ENCODE results near the gene UBE2O. TPM values are rescaled to one million over a fixed set of nuclear protein-coding genes. Genes with fewer than 3 reads are reported as not detected.

Gene UBE2O
- total RNA-seq, 1 experiment from 2014 or later = 21.0 TPM

DNA sequence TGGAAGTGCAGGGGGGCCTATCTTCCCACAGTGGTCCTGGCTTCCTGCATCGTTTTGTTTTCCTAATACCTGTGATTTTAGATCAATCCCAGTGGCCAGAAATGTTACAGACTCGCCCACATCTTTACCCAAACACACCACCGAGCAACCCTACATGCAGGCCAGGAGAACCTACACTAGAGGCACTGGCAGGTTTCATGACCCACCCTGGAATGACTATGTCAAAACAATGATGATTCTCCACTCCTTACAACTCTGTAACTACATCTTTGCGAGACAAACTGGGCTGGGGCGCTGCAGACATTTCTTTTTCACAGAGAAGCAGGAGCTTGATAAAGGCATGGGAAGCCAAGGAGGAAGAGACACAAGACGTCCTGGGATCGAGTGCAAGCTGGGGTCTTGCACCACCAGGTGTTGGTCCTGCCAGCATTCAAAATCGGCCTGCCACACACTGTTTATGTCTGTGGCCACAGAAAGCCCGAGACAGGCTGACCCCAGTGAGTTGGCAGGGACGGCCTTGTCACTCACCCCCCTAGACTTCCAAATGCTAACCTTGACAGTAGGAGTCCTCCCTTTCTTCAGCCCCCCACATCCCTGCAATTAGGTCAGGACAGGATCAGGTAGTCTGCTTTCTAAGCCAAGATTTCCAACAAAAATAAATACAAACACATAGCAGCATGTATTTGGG is 32.5 kb downstream of the UBE2O start:
- DNase-seq (ENCODE audit: extremely low read depth, low read depth) = no peak

GRCh38 chr17:76419576-76420260 is 33.2 kb downstream of the UBE2O start:
- DNase-seq (ENCODE audit: extremely low read depth, low read depth) = no peak

GRCh38 chr17:76417499-76418143 is 35.3 kb downstream of the UBE2O start:
- no peak for DNase-seq (ENCODE audit: extremely low read depth, low read depth)

- DNase-seq (ENCODE audit: extremely low read depth, low read depth) = no peak
Observed at GRCh38 chr17:76416899-76417298, 36.1 kb downstream of the UBE2O start.

DNA sequence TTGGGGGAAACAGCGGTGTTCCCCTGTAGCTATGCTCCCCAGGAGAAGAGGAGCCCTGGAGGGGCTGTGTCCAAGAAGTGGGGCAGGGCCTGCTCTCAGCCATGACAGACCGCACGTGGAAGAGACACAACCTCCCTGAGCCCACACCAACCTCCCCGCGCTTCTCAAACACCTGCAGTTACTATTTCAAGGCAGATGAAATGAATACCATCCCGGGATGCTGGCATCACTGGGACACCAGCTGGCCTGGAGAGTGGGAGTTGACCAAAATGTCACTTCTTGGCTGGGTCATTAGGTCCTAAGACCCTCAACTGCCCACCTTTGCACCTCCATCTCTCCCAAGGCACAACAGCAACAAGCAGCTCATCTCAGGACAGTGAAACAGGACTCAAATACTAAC is 36.5 kb downstream of the UBE2O start:
- no peak for DNase-seq (ENCODE audit: extremely low read depth, low read depth)

DNA sequence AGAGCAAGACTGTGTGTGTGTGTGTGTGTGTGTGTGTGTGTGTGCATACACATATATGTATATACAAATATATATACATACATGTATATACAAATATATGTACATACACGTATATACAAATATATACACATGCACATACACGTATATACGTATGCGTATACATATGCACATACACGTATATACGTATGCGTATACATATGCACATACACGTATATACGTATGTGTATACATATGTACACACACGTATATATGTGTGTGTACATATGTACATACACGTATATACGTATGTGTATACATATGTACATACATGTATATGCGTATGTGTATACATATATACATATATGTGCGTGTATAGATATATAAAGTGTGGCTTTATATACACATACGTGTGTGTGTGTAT is 37.2 kb downstream of the UBE2O start:
- DNase-seq (ENCODE audit: extremely low read depth, low read depth) = no peak

- no peak for DNase-seq (ENCODE audit: extremely low read depth, low read depth)
Observed at GRCh38 chr17:76414334-76415295, 38.3 kb downstream of the UBE2O start.

GRCh38 chr17:76411247-76411646 is 41.7 kb downstream of the UBE2O start:
- DNase-seq (ENCODE audit: extremely low read depth, low read depth) = no peak

GRCh38 chr17:76410328-76410965 is 42.5 kb downstream of the UBE2O start:
- DNase-seq (ENCODE audit: extremely low read depth, low read depth) = no peak

- DNase-seq (ENCODE audit: extremely low read depth, low read depth) = peak; percentile 53
Observed at GRCh38 chr17:76408037-76408849, 44.7 kb downstream of the UBE2O start.

DNA sequence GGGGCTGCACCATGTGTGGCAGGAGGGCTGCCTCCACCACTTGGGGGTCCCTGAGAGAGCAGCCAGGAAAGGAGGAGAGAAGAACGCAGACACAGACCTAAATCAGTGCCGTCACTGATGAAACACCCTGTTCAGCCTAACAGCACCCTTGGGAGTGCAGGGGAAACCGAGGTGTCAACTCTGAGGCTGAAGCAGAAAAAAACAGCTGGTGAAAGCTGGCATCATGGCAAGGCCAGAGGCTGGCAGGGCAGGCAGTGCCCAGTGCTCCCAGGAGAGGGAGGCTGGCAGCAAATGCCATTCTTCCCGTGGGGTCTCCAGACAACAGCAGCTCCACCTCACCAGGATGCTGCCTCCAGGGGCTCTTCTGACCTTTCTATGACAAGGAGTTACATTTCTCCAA is 45.4 kb downstream of the UBE2O start:
- DNase-seq (ENCODE audit: extremely low read depth, low read depth) = no peak

DNA sequence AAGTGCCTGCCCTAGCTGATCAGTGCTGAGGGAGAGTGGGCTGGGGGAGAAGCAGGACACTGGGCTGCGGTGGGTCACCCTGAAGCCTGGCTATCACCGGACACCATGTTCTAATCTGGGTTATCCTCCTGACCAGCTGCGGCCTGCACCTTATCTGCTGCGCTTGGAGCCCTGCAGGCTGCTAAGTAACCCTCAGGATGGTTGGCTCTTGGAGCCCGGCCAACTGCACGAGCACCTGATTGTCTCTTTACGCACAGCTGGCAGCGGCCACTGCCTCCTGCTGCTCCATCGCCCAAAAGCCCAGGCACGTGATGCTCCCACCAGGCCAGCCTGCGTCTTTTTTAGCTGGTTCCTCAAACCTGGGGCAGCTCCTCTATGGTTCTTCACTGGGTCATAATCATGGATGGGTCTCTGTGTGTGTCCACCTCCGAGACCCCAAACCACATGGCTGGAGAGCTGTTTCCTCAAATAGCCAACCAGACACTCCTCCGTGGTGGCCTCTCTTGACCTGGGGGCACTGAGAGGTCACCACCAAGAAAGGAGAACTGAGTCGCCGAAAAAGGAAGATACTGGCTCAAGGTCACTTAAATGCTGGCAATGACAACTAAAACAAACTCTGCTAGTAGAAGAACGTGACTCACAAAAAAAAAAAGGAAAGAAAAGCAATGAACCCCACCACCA is 46.8 kb downstream of the UBE2O start:
- no peak for DNase-seq (ENCODE audit: extremely low read depth, low read depth)

GRCh38 chr17:76405607-76405966 is 47.4 kb downstream of the UBE2O start:
- no peak for DNase-seq (ENCODE audit: extremely low read depth, low read depth)

DNA sequence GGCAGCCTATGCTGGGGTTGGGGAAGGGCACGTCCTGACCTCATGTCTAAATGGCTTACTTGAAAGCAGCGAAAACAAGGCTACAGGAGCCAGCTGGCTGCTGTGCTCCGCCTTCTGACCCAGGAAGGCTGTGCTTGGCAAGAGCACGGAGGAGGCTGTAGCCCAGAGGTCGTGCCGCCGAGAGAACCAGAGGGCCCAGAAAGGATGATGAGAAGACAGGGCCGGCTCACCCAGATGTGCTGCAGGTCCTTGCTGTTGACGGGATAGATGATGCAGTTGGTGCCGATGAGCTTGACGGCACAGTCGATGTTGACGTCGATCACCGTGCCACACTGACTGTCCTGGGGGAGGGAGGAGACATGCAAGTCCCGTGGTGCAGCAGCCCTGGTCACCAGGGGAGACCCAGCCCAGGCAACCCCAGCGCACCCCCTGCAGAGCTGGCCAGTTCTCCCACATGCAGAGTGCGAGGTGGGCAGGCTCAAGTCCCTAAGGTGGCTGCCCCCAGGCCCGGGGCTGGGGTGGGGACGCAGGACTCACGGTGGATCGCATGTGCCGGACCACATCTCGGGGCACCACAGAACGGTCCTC is 47.9 kb downstream of the UBE2O start:
- DNase-seq (ENCODE audit: extremely low read depth, low read depth) = no peak

GRCh38 chr17:76404256-76404655 is 48.7 kb downstream of the UBE2O start:
- no peak for DNase-seq (ENCODE audit: extremely low read depth, low read depth)

- no peak for DNase-seq (ENCODE audit: extremely low read depth, low read depth)
Observed at GRCh38 chr17:76402711-76403110, 50.2 kb downstream of the UBE2O start.

DNA sequence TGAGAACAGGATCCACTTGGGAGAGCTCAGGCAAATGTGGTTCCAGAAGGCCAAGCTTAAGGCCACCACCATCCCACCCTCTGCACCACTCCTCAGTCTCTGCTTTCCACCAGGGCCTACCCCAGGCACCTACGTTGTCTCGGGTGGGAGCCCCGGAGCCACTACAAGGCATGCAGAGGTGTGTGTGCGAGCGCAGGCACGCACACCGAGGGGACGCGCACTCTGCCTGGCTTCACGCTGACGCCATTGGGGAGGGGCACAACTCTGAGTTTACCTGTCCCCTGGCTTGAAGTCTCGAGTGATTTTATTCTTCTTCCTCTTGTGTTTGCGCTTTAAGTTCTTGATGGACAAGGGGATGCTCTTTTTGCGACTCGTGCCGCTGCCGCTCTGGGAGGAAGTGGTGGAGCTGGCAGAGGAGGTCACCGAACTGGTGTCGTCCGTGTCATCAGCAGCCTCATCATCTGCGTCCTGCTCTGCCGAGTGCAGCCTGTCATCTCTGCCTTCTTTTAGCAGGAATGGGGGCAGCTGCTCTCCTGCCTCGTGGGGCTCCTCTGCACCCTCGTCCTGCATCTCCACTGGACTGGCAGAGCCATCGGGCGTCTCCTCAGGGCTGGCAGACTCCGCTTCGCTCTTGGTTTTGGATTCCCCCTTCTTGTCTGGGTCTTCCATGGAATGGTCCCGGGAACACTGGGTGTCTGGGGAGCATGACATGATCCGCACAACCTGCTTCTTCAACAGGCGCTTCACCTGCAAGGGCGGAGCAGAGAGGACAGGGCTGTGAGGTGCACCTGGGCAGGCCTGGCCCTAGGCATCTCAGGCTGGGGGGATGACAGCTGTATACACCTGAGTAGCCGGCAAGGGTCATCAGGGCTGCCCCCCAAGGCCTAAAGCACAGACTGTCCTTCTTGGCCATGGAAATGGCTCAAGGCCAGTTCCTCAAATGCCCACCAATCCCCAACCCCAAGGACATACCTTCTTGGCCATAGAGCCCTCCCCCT is 53.5 kb downstream of the UBE2O start:
- DNase-seq (ENCODE audit: extremely low read depth, low read depth) = no peak

Data from NCI-H460 (cell line).